ENCODE data around the gene ZNF239.
"Not testable (repeated sequence)": the region's sequence is repeated elsewhere in the genome, so short reads cannot be mapped to it uniquely, and the experiment has no call there.

The ZNF239 gene

DNA sequence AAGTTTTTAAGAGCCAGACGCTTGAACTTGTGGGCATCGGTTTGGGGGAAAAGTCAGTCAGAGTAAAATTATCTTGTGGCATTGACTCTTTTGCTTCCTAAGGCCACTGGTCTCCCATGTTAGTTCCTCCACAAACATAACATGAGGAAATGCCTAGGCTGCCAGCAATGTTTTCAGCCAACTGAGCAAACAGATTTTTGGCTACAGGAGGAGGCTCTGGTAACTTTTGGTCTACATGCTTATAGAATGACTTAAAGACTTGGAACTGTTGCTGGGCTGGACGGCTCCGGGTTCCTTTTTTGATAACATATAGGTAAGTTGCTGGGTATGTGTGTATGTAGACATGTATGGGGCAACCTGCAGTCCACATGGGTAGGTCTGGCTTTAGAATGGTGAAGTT lies 9.6 kb upstream of the ZNF239 start:
- Histone ChIP-seq H3K4me3 (ENCODE audit: low read depth in 1 of 2, low read length in 2 of 2) (no peak overlapping the region), H3K36me3 (ENCODE audit: control insufficient read depth in 1 of 2, insufficient read depth in 2 of 2, low read length in 2 of 2) (no peaks in the 10 kb centered on the region), H3K27ac (ENCODE audit: low read depth, low read length) (no peak overlapping the region), H3K4me1 (ENCODE audit: control insufficient read depth in 1 of 2, insufficient read depth in 2 of 2, low read length in 2 of 2) (no peaks in the 10 kb centered on the region), H3K9ac (ENCODE audit: low read depth in 1 of 2, low read length in 2 of 2) (no peak overlapping the region), H3K9me3 (ENCODE audit: control insufficient read depth in 1 of 2, low read length in 2 of 2) (no peaks in the 10 kb centered on the region), H3K27me3 (ENCODE audit: control insufficient read depth in 1 of 2, insufficient read depth in 2 of 2, low read length in 2 of 2) (no peaks in the 10 kb centered on the region)

DNA sequence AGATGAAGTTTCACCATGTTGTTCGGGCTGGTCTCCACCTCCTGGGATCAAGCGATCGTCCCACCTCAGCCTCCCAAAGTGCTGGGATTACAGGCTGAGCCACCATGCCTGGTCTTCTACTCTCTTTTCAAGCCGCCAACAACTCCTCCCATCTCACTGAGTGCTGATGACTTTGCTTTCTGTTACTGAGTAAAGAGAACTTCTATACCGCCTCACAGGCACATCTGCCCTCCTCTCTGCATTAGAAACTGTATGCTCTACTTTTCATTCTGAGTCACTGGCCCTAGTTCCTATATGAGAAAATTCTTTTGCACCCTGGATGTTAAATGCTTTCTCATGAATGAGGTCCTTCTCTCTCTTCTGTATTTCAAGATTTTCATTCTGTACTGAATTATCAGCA lies 2.2 kb upstream of the ZNF239 start:
- Histone ChIP-seq H3K4me3 (ENCODE audit: low read depth in 1 of 2, low read length in 2 of 2) (no peak overlapping the region), H3K9ac (ENCODE audit: low read depth in 1 of 2, low read length in 2 of 2) (no peak overlapping the region), H3K4me1 (ENCODE audit: control insufficient read depth in 1 of 2, insufficient read depth in 2 of 2, low read length in 2 of 2) (peaks cover 10 to 12% of the 10 kb centered on the region in 2 donors), H3K9me3 (ENCODE audit: control insufficient read depth in 1 of 2, low read length in 2 of 2) (no peaks in the 10 kb centered on the region), H3K27ac (ENCODE audit: low read depth, low read length) (no peak overlapping the region), H3K36me3 (ENCODE audit: control insufficient read depth in 1 of 2, insufficient read depth in 2 of 2, low read length in 2 of 2) (no peaks in the 10 kb centered on the region), H3K27me3 (ENCODE audit: control insufficient read depth in 1 of 2, insufficient read depth in 2 of 2, low read length in 2 of 2) (no peaks in the 10 kb centered on the region)

DNA sequence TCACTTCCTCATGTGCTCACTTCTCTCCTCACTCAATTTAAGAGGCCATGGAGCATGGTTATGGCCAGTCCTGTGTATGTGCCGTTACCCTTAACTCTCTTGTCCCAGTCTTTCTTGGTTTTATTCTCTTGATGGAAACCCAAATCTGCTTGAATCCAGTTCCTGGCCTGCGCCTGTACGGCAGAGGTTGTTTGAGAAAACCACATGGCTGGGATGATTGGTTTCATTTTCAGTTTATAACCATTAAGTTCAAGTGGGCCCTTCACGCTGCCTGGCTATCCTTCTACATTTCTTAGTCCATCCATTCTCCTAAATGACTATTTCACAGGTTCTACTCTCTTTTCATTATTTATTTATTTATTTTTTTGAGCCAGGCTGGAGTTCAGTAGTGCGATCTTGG lies 1.6 kb upstream of the ZNF239 start:
- Histone ChIP-seq H3K27ac (ENCODE audit: low read depth, low read length) (no peak overlapping the region), H3K4me1 (ENCODE audit: control insufficient read depth in 1 of 2, insufficient read depth in 2 of 2, low read length in 2 of 2) (peaks cover 10 to 12% of the 10 kb centered on the region in 2 donors), H3K9me3 (ENCODE audit: control insufficient read depth in 1 of 2, low read length in 2 of 2) (no peaks in the 10 kb centered on the region), H3K36me3 (ENCODE audit: control insufficient read depth in 1 of 2, insufficient read depth in 2 of 2, low read length in 2 of 2) (no peaks in the 10 kb centered on the region), H3K27me3 (ENCODE audit: control insufficient read depth in 1 of 2, insufficient read depth in 2 of 2, low read length in 2 of 2) (no peaks in the 10 kb centered on the region), H3K4me3 (ENCODE audit: low read depth in 1 of 2, low read length in 2 of 2) (no peak overlapping the region), H3K9ac (ENCODE audit: low read depth in 1 of 2, low read length in 2 of 2) (no peak overlapping the region)

DNA sequence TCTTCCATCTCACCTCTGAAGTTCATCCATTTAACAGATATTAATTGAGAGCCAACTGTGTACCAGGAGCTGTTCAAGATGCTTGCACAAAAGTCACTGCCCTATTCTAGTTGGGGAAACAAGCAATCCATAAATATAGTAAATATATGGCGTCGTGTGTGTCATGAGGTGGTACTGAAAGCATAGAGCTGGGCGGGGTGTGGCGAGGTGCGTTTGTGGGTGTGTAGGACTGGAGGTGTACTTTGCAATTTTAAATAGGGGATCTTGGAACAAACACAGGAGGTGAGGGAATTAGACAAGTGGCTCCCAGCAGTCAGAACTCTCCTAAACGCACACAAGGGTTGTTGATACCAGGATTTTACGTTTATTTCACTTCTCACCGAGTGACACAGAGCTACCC lies 490 bp upstream of the ZNF239 start:
- H3K9me3 ChIP-seq (ENCODE audit: control insufficient read depth in 1 of 2, low read length in 2 of 2): no peaks in the 10 kb centered on the region
- no peaks in the 10 kb centered on the region for H3K36me3 ChIP-seq (ENCODE audit: control insufficient read depth in 1 of 2, insufficient read depth in 2 of 2, low read length in 2 of 2)
- H3K4me3 ChIP-seq (ENCODE audit: low read depth in 1 of 2, low read length in 2 of 2): peak overlapping the region; percentile 71 to 73
- peaks cover 10 to 12% of the 10 kb centered on the region in 2 donors for H3K4me1 ChIP-seq (ENCODE audit: control insufficient read depth in 1 of 2, insufficient read depth in 2 of 2, low read length in 2 of 2)
- no peaks in the 10 kb centered on the region for H3K27me3 ChIP-seq (ENCODE audit: control insufficient read depth in 1 of 2, insufficient read depth in 2 of 2, low read length in 2 of 2)
- no peak overlapping the region for H3K9ac ChIP-seq (ENCODE audit: low read depth in 1 of 2, low read length in 2 of 2)
- no peak overlapping the region for H3K27ac ChIP-seq (ENCODE audit: low read depth, low read length)

DNA sequence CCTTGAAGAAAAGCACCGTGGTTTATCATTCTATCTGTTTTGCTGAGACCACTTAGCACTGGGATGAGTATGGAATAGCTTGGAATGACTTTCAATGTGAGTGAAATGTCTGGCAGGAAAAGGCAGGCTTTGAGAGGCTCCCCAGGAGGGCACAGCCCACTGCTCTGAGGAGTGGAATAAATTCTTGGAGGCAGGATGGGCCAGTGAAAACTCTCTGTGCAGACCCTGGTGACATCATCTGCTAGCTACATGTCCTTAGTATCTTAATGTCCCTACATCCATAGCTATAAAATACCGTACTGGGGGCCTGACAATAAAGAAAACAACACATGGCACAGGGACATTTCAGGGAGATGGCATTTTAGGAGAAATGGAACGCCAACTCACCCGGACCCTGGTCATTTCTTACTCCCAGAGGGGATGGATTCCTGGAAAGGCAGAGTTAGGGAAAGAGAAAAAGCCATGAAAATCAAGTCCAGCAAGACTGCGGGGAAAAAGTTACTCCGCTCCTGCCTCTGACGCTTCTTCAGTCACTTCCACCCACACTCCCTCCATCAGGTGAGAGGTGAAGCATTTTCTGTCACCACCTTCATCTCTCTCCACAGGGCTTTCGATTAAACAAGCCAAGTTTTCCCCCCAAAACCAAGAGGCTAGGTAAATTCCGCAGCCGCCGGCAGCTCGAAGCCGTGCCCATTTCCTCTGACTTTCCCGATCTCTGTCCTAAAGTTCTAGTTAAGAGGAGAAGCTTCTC lies 991 bp downstream of the ZNF239 start:
- Histone ChIP-seq H3K4me3 (ENCODE audit: low read depth in 1 of 2, low read length in 2 of 2) (peak overlapping the region; percentile 71 to 73), H3K4me1 (ENCODE audit: control insufficient read depth in 1 of 2, insufficient read depth in 2 of 2, low read length in 2 of 2) (peaks cover 10 to 12% of the 10 kb centered on the region in 2 donors), H3K9ac (ENCODE audit: low read depth in 1 of 2, low read length in 2 of 2) (peak overlapping the region; percentile 14 to 26), H3K27ac (ENCODE audit: low read depth, low read length) (no peak overlapping the region), H3K9me3 (ENCODE audit: control insufficient read depth in 1 of 2, low read length in 2 of 2) (no peaks in the 10 kb centered on the region), H3K27me3 (ENCODE audit: control insufficient read depth in 1 of 2, insufficient read depth in 2 of 2, low read length in 2 of 2) (no peaks in the 10 kb centered on the region), H3K36me3 (ENCODE audit: control insufficient read depth in 1 of 2, insufficient read depth in 2 of 2, low read length in 2 of 2) (no peaks in the 10 kb centered on the region)

DNA sequence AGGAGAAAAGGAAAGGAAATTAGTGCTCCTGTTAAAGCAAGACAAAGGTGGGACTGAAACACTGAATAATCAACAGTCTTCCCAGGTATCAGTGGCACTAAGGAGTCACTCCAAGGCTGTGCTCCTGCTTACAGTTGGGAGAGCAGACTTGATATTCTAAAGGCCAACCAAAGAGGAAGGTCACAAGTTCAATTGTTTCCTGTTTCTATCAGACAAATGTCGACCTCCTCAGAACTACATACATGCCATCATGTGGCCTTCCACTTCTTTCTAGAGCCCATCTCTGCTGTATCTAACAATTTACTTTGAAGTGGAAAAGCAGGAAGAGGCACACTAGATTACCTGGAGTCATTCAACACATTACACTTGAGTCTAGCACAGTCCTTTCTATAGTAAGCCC lies 3.4 kb downstream of the ZNF239 start:
- Histone ChIP-seq H3K9me3 (ENCODE audit: control insufficient read depth in 1 of 2, low read length in 2 of 2) (no peaks in the 10 kb centered on the region), H3K4me1 (ENCODE audit: control insufficient read depth in 1 of 2, insufficient read depth in 2 of 2, low read length in 2 of 2) (peaks cover 10 to 12% of the 10 kb centered on the region in 2 donors), H3K27me3 (ENCODE audit: control insufficient read depth in 1 of 2, insufficient read depth in 2 of 2, low read length in 2 of 2) (no peaks in the 10 kb centered on the region), H3K27ac (ENCODE audit: low read depth, low read length) (no peak overlapping the region), H3K4me3 (ENCODE audit: low read depth in 1 of 2, low read length in 2 of 2) (no peak overlapping the region), H3K9ac (ENCODE audit: low read depth in 1 of 2, low read length in 2 of 2) (no peak overlapping the region), H3K36me3 (ENCODE audit: control insufficient read depth in 1 of 2, insufficient read depth in 2 of 2, low read length in 2 of 2) (no peaks in the 10 kb centered on the region)

DNA sequence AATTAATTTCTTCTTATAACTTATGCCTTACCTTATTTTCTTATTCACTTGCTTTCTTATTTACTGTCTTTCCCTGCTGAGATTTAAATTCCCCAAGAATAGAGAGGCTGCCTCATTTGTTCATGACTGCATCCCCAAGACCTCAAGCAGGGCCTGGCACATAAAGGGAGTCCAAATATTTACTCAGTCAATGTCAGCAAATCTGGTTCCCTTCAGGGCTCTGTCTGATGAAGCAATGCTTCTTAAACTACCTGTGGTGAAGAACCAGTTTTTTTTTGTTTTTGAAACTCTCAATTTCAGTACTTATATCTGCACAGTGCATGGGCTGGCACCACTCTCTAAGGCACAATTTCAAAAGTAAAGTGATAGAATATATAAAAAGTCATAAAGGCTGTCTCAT lies 4.7 kb downstream of the ZNF239 start:
- Histone ChIP-seq H3K27ac (ENCODE audit: low read depth, low read length) (no peak overlapping the region), H3K36me3 (ENCODE audit: control insufficient read depth in 1 of 2, insufficient read depth in 2 of 2, low read length in 2 of 2) (no peaks in the 10 kb centered on the region), H3K4me1 (ENCODE audit: control insufficient read depth in 1 of 2, insufficient read depth in 2 of 2, low read length in 2 of 2) (peaks cover 5 to 6% of the 10 kb centered on the region in 2 donors), H3K9me3 (ENCODE audit: control insufficient read depth in 1 of 2, low read length in 2 of 2) (no peaks in the 10 kb centered on the region), H3K4me3 (ENCODE audit: low read depth in 1 of 2, low read length in 2 of 2) (no peak overlapping the region), H3K27me3 (ENCODE audit: control insufficient read depth in 1 of 2, insufficient read depth in 2 of 2, low read length in 2 of 2) (no peaks in the 10 kb centered on the region), H3K9ac (ENCODE audit: low read depth in 1 of 2, low read length in 2 of 2) (no peak overlapping the region)

DNA sequence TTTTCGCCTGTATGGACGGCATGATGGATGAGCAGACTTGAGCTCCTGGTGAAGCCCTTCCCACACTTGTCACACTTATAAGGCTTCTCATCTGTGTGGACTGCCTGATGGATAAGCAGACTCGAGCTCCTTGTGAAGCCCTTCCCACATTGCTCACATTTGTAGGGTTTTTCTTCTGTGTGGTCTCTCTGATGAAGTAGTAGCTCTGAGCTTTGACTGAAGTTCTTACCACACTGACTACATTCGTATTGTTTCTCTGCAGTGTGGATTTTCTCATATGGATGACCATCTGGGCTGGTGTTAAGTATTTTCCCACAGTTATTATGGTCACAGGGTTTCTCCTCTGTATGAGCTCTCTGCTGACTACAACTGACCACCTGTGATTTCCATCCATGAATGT lies 17.2 kb downstream of the ZNF239 start:
- Histone ChIP-seq H3K4me3 (ENCODE audit: low read depth in 1 of 2, low read length in 2 of 2) (no peak overlapping the region), H3K4me1 (ENCODE audit: control insufficient read depth in 1 of 2, insufficient read depth in 2 of 2, low read length in 2 of 2) (no peaks in the 10 kb centered on the region), H3K9me3 (ENCODE audit: control insufficient read depth in 1 of 2, low read length in 2 of 2) (peaks cover 27 to 40% of the 10 kb centered on the region in 2 donors), H3K9ac (ENCODE audit: low read depth in 1 of 2, low read length in 2 of 2) (no peak overlapping the region), H3K27ac (ENCODE audit: low read depth, low read length) (no peak overlapping the region), H3K36me3 (ENCODE audit: control insufficient read depth in 1 of 2, insufficient read depth in 2 of 2, low read length in 2 of 2) (peaks cover 20 to 23% of the 10 kb centered on the region in 2 donors), H3K27me3 (ENCODE audit: control insufficient read depth in 1 of 2, insufficient read depth in 2 of 2, low read length in 2 of 2) (no peaks in the 10 kb centered on the region)

DNA sequence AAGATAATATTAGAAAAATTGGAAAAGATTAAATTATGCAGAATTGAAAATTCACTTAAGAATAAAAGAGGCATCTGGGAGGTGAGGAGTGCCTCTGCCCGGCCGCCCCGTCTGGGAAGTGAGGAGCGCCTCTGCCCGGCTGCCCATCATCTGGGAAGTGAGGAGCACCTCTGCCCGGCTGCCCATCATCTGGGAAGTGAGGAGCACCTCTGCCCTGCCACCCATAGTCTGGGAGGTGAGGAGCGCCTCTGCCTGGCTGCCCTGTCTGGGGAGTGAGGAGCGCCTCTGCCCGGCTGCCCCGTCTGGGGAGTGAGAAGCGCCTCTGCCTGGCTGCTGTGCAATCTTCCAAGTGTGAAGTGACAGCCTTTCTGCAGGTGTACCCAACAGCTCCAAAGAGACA lies 30.7 kb downstream of the ZNF239 start:
- not testable (repeated sequence) for H3K9me3 ChIP-seq (ENCODE audit: control insufficient read depth in 1 of 2, low read length in 2 of 2); H3K9ac ChIP-seq (ENCODE audit: low read depth in 1 of 2, low read length in 2 of 2); H3K36me3 ChIP-seq (ENCODE audit: control insufficient read depth in 1 of 2, insufficient read depth in 2 of 2, low read length in 2 of 2); H3K4me1 ChIP-seq (ENCODE audit: control insufficient read depth in 1 of 2, insufficient read depth in 2 of 2, low read length in 2 of 2); H3K27ac ChIP-seq (ENCODE audit: low read depth, low read length); H3K4me3 ChIP-seq (ENCODE audit: low read depth in 1 of 2, low read length in 2 of 2); H3K27me3 ChIP-seq (ENCODE audit: control insufficient read depth in 1 of 2, insufficient read depth in 2 of 2, low read length in 2 of 2)

DNA sequence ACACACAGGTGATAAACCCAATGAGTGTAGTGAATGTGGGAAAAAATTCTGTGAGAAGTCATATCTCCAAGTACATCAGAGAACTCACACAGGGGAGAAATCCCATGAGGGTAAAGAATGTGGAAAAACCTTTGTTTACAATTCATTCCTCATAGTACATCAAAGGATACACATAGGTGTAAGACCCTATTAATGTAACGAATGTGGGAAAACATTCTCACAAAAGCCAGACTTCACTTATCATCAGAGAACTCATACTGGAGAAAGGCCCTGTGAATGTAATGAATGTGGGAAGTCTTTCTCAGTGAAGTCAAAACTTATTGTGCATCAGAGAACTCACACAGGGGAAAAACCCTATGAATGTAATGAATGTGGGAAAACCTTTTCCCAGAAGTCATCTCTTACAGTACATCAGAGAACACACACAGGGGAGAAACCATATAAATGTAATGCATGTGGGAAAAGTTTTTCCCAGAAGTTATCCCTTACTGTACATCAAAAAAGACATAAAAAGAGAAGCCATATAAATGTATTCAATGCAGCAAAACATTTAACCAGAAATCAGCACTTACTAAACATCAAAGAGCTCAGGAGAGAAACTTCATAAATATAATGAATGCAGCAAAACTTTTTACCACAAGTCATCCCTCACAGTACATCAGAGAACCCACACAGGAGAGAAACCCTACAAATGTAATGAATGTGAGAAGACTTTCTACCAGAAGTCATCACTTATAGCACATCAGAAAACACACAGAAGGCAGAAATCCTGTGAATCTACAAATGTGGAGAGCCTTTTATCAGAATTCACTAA lies 49.8 kb downstream of the ZNF239 start:
- Histone ChIP-seq H3K9ac (ENCODE audit: low read depth in 1 of 2, low read length in 2 of 2) (no peak overlapping the region), H3K27me3 (ENCODE audit: control insufficient read depth in 1 of 2, insufficient read depth in 2 of 2, low read length in 2 of 2) (no peaks in the 10 kb centered on the region), H3K27ac (ENCODE audit: low read depth, low read length) (no peak overlapping the region), H3K36me3 (ENCODE audit: control insufficient read depth in 1 of 2, insufficient read depth in 2 of 2, low read length in 2 of 2) (no peaks in the 10 kb centered on the region), H3K4me3 (ENCODE audit: low read depth in 1 of 2, low read length in 2 of 2) (no peak overlapping the region), H3K4me1 (ENCODE audit: control insufficient read depth in 1 of 2, insufficient read depth in 2 of 2, low read length in 2 of 2) (no peaks in the 10 kb centered on the region), H3K9me3 (ENCODE audit: control insufficient read depth in 1 of 2, low read length in 2 of 2) (peaks cover 38 to 47% of the 10 kb centered on the region in 2 donors)

All from duodenal mucosa (tissue), 2 donors.